Endodermal cell (in vitro differentiated cells): ENCODE measurements around the gene MBP. TPM values are rescaled to one million over a fixed set of nuclear protein-coding genes. Genes with fewer than 3 reads are reported as not detected.

Experiments
- DNase-seq: peaks from one replicate; pipeline ENCODE4 v3.0.0-alpha.2; 2017
- H3K27ac ChIP-seq: 2 replicates; pipeline ENCODE4 v1.5.1; 2013; ENCODE audit warnings: mild to moderate bottlenecking, low read depth, low read length, moderate library complexity
- H3K27me3 ChIP-seq: 2 replicates; pipeline ENCODE4 v1.6.1; 2013; ENCODE audit warnings: mild to moderate bottlenecking, low read length, moderate library complexity; ENCODE audit not compliant: insufficient read depth, control insufficient read depth, poor library complexity, severe bottlenecking
- H3K36me3 ChIP-seq: 2 replicates; pipeline ENCODE4 v1.7.0; 2013; ENCODE audit warnings: mild to moderate bottlenecking, low read length, moderate library complexity; ENCODE audit not compliant: control insufficient read depth, insufficient read depth
- H3K4me1 ChIP-seq: one replicate; pipeline ENCODE4 v1.7.0; 2013; ENCODE audit warnings: low read length; ENCODE audit not compliant: control insufficient read depth, insufficient read depth
- H3K4me3 ChIP-seq: 2 replicates; pipeline ENCODE4 v1.5.1; 2013; ENCODE audit warnings: mild to moderate bottlenecking, low read length, moderate library complexity
- H3K9ac ChIP-seq: 2 replicates; pipeline ENCODE4 v1.6.1; 2013; ENCODE audit warnings: mild to moderate bottlenecking, low read length, moderate library complexity; ENCODE audit not compliant: poor library complexity, severe bottlenecking; ENCODE audit errors: extremely low read depth
- H3K9me3 ChIP-seq: 2 replicates; pipeline ENCODE4 v1.6.1; 2013; ENCODE audit warnings: mild to moderate bottlenecking, low read length, moderate library complexity; ENCODE audit not compliant: control insufficient read depth
- H3K27ac Mint-ChIP-seq: 2 replicates; pipeline ENCODE4 v1.8.0; 2020; ENCODE audit warnings: mixed read lengths
- H3K27me3 Mint-ChIP-seq: 2 replicates; pipeline ENCODE4 v1.8.0; 2021; ENCODE audit warnings: mild to moderate bottlenecking, mixed read lengths; ENCODE audit not compliant: insufficient read depth
- H3K36me3 Mint-ChIP-seq: 2 replicates; pipeline ENCODE4 v1.8.0; 2020; ENCODE audit warnings: low read depth, mixed read lengths
- H3K4me1 Mint-ChIP-seq: 2 replicates; pipeline ENCODE4 v1.8.0; 2020; ENCODE audit warnings: mixed read lengths
- H3K4me3 Mint-ChIP-seq: 2 replicates; pipeline ENCODE4 v1.8.0; 2020; ENCODE audit warnings: mild to moderate bottlenecking, moderate library complexity, mixed read lengths
- H3K9me3 Mint-ChIP-seq: 2 replicates; pipeline ENCODE4 v1.8.0; 2020; ENCODE audit warnings: mild to moderate bottlenecking, mixed read lengths
- WGBS, 2 experiments: methylation state at CpG; one replicate each; pipeline versions ENCODE4 v1.1.5 to v1.1.7; 2013; ENCODE audit warnings: missing lambda C conversion rate in 2 of 2, mixed read lengths in 1 of 2; ENCODE audit not compliant: insufficient coverage in 1 of 2, insufficient read length in 1 of 2; 5-methylcytosine and 5-hydroxymethylcytosine counted together
- total RNA-seq, 2 donors: library from RNA; stranded (reverse); fragmentation: NEBNext Ultra II Directional in 1 of 2; extraction: Animal tissue kit (Norgen Biotek cat#: 25700) in 1 of 2; gene quantifications; 2 replicates in 1 of 2; 3 replicates in 1 of 2; pipeline ENCODE4 v1.2.1, GENCODE V29; 2021
- TF ChIP-seq, protein P1 (sequence below): fragments of 200-600 bp; sonication (generic); conservative IDR thresholded peaks from 2 replicates; pipeline ENCODE4 v1.5.0; 2021; ENCODE audit warnings: antibody characterized with exemption, mild to moderate bottlenecking

Gene MBP
- total RNA-seq, 2 donors from 2014 or later: 16.3 to 19.0 TPM

DNA sequence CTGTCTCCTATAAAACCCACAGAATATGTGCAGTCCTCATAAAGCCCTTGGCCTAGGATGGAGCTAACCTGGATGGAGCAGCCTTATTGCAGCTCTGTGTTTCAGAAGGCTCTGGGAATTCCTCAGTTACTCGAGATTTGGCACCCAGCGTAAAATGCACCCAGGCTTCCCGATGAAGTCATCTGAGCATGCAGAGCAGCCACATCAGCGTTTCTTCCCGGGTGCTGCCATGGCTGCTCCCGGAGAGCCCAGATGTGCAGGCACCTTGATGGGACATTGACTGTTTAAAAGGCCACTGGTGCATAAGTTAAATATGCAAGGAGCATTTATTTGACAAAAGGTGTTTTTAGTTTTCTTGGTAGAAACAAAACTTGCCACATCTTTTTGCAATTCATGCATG, 115.2 kb downstream of the MBP start:
- H3K36me3 Mint-ChIP-seq: peaks cover 20% of the 10 kb centered on the region
- H3K4me1 ChIP-seq: no peaks in the 10 kb centered on the region
- H3K9ac ChIP-seq: no peak overlapping the region
- H3K9me3 ChIP-seq: no peaks in the 10 kb centered on the region
- H3K36me3 ChIP-seq: no peaks in the 10 kb centered on the region
- H3K9me3 Mint-ChIP-seq: no peaks in the 10 kb centered on the region
- no peak overlapping the region for H3K27ac ChIP-seq
- H3K27me3 ChIP-seq: no peaks in the 10 kb centered on the region
- WGBS, 2 experiments: 92 to 95% methylated on average over 6 of the region's 6 CpGs
- H3K4me1 Mint-ChIP-seq: no peaks in the 10 kb centered on the region
- no peaks in the 10 kb centered on the region for H3K27me3 Mint-ChIP-seq
- no peak overlapping the region for H3K4me3 Mint-ChIP-seq
- no peak overlapping the region for H3K27ac Mint-ChIP-seq
- DNase-seq: no peak
- no peak overlapping the region for H3K4me3 ChIP-seq
- TF ChIP-seq, protein P1, sequence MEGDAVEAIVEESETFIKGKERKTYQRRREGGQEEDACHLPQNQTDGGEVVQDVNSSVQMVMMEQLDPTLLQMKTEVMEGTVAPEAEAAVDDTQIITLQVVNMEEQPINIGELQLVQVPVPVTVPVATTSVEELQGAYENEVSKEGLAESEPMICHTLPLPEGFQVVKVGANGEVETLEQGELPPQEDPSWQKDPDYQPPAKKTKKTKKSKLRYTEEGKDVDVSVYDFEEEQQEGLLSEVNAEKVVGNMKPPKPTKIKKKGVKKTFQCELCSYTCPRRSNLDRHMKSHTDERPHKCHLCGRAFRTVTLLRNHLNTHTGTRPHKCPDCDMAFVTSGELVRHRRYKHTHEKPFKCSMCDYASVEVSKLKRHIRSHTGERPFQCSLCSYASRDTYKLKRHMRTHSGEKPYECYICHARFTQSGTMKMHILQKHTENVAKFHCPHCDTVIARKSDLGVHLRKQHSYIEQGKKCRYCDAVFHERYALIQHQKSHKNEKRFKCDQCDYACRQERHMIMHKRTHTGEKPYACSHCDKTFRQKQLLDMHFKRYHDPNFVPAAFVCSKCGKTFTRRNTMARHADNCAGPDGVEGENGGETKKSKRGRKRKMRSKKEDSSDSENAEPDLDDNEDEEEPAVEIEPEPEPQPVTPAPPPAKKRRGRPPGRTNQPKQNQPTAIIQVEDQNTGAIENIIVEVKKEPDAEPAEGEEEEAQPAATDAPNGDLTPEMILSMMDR: no peak

DNA sequence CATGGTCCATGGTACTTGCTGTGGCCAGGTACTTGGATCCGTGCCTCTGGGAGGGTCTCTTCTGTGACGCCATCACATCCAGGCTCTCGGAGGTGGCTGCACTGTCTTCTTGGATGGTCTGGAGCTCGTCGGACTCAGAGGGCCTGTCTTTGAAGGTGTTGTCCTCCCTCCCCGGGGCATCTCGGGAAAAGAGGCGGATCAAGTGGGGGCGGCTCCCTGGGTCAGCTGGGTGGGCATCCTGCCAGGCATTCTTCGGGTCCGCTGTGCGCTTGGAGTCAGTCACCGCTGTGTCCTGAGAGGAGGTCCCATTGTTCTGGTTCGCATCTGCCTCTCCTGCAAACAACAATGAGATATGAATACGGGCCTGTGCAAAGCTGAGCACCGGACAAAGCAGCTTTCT, 115.6 kb downstream of the MBP start:
- Histone ChIP-seq H3K27ac (no peak overlapping the region), H3K4me1 (no peaks in the 10 kb centered on the region), H3K9me3 (no peaks in the 10 kb centered on the region), H3K4me3 (no peak overlapping the region), H3K27me3 (no peaks in the 10 kb centered on the region), H3K36me3 (no peaks in the 10 kb centered on the region), H3K9ac (no peak overlapping the region)
- TF ChIP-seq, protein P1: no peak
- 89 to 94% methylated on average over 8 to 16 of the region's 16 CpGs for WGBS, 2 experiments
- Mint-ChIP-seq H3K4me1 (no peaks in the 10 kb centered on the region), H3K36me3 (peaks cover 20% of the 10 kb centered on the region), H3K9me3 (no peaks in the 10 kb centered on the region), H3K27ac (no peak overlapping the region), H3K4me3 (no peak overlapping the region), H3K27me3 (no peaks in the 10 kb centered on the region)
- no peak for DNase-seq

DNA sequence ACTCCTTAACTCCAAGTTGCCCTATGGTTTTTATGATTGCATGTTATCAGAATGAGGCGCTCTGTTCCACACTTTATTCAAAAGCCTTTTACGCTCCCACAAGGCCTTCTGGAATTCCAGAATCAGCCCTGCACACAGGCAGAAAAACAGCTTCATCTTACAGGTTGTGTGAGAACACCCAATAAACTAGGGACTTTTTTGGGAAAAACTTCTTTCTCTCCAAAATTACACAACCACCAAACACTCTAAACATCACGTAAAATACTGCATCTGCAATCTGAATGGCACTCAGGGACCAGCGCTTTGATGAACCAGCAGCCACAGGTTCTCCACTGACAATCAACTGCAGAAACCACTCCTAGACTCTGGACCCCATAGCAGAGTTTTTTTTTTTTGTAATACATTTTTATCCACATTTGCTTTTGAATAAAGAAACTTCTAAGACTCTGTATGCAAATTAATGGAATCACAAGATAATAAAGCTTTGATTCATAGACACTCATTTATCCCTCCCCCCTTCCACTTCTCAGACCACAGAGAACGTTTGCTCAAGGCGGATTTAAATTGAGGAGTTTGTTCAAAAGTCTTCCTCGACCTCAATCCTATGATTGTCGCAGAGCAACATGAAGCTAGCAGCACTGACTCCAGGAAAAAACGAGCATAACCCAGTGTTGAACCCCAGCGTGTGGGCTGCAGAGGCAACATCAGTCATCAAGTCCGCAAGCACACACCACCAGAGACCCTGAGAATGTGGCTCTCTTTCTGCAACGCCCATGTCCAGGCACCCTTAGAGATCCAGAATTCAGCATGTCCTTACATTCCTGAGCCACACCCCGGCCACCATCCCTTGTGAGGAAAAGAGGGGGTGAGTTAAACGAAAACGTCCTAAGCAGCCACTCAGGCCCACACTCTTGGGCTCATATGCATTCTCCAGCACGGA, 116.5 kb downstream of the MBP start:
- no peak overlapping the region for H3K4me3 Mint-ChIP-seq
- Histone ChIP-seq H3K36me3 (no peaks in the 10 kb centered on the region), H3K4me3 (no peak overlapping the region), H3K9ac (no peak overlapping the region), H3K4me1 (no peaks in the 10 kb centered on the region), H3K27ac (no peak overlapping the region), H3K27me3 (no peaks in the 10 kb centered on the region), H3K9me3 (no peaks in the 10 kb centered on the region)
- TF ChIP-seq, protein P1: no peak
- 89 to 95% methylated on average over 10 to 16 of the region's 16 CpGs for WGBS, 2 experiments
- no peak overlapping the region for H3K27ac Mint-ChIP-seq
- H3K9me3 Mint-ChIP-seq: no peaks in the 10 kb centered on the region
- H3K27me3 Mint-ChIP-seq: no peaks in the 10 kb centered on the region
- H3K36me3 Mint-ChIP-seq: peaks cover 20% of the 10 kb centered on the region
- no peak for DNase-seq
- peaks cover under 1% of the 10 kb centered on the region for H3K4me1 Mint-ChIP-seq
